ENCODE data around the gene CAPN11.

Gene CAPN11

GRCh38 chr6:44223319-44224028 is 64.9 kb downstream of the CAPN11 start, which contains the start of gene SLC29A1 (continued):
- TF ChIP-seq ATF2 (tag by site-specific recombination; IDR thresholded peaks at IDR 0.05; ENCODE audit: low read depth), result no peak
- TF ChIP-seq REPIN1 (tag by site-specific recombination; IDR thresholded peaks at IDR 0.05; ENCODE audit: low read depth), result no peak
- TF ChIP-seq, protein P1, sequence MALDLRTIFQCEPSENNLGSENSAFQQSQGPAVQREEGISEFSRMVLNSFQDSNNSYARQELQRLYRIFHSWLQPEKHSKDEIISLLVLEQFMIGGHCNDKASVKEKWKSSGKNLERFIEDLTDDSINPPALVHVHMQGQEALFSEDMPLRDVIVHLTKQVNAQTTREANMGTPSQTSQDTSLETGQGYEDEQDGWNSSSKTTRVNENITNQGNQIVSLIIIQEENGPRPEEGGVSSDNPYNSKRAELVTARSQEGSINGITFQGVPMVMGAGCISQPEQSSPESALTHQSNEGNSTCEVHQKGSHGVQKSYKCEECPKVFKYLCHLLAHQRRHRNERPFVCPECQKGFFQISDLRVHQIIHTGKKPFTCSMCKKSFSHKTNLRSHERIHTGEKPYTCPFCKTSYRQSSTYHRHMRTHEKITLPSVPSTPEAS (tag by site-specific recombination; IDR thresholded peaks at IDR 0.05), result no peak
- no peak for TF ChIP-seq GLI4 (tag by site-specific recombination; IDR thresholded peaks at IDR 0.05)
- no peak for TF ChIP-seq ZNF19 (tag by site-specific recombination; IDR thresholded peaks at IDR 0.05; ENCODE audit: low read depth)
- TF ChIP-seq ZNF23 (tag by site-specific recombination; IDR thresholded peaks at IDR 0.05; ENCODE audit: borderline replicate concordance), result no peak
- no peak for TF ChIP-seq SALL2 (tag by site-specific recombination; IDR thresholded peaks at IDR 0.05; ENCODE audit: borderline replicate concordance)
- no peak for TF ChIP-seq ZNF155 (tag by site-specific recombination; IDR thresholded peaks at IDR 0.05)
- TF ChIP-seq ZNF621 (tag by site-specific recombination; IDR thresholded peaks at IDR 0.05), result no peak
- no peak for TF ChIP-seq ZNF664 (tag by site-specific recombination; IDR thresholded peaks at IDR 0.05)
- no peak for TF ChIP-seq ZNF184 (tag by site-specific recombination; IDR thresholded peaks at IDR 0.05)
- no peak for TF ChIP-seq ZNF416 (tag by site-specific recombination; IDR thresholded peaks at IDR 0.05)
- peak; percentile 82 for TF ChIP-seq ZFP69B (tag by site-specific recombination; IDR thresholded peaks at IDR 0.05)
- no peak for TF ChIP-seq ZNF391 (tag by site-specific recombination; IDR thresholded peaks at IDR 0.05; ENCODE audit: borderline replicate concordance, low read depth)
- TF ChIP-seq YY2 (tag by site-specific recombination; IDR thresholded peaks at IDR 0.05), result no peak
- no peak for TF ChIP-seq ZNF501 (tag by site-specific recombination; IDR thresholded peaks at IDR 0.05)
- TF ChIP-seq ZFP3 (tag by site-specific recombination; IDR thresholded peaks at IDR 0.05; ENCODE audit: low read depth), result no peak
- TF ChIP-seq ZNF768 (tag by site-specific recombination; IDR thresholded peaks at IDR 0.05), result no peak
- TF ChIP-seq SP2 (tag by site-specific recombination; IDR thresholded peaks at IDR 0.05), result peak; percentile 65
- TF ChIP-seq ZNF169 (tag by site-specific recombination; IDR thresholded peaks at IDR 0.05), result no peak
- no peak for TF ChIP-seq YY1 (tag by site-specific recombination; IDR thresholded peaks at IDR 0.05)
- TF ChIP-seq ZNF366 (tag by site-specific recombination; conservative IDR thresholded peaks at IDR 0.05), result no peak
- TF ChIP-seq GLIS1 (tag by site-specific recombination; IDR thresholded peaks at IDR 0.05), result peak; percentile 91
- TF ChIP-seq ZNF513 (tag by site-specific recombination; IDR thresholded peaks at IDR 0.05), result no peak
- no peak; the same call in 1 of the 2 replicates for TF ChIP-seq EGR2 (tag by site-specific recombination; IDR thresholded peaks at IDR 0.05; ENCODE audit: low read depth)
- no peak for TF ChIP-seq ZNF514 (tag by site-specific recombination; IDR thresholded peaks at IDR 0.05)
- TF ChIP-seq ZNF561 (tag by site-specific recombination; IDR thresholded peaks at IDR 0.05; ENCODE audit: borderline replicate concordance), result no peak
- TF ChIP-seq MEIS1 (CRISPR knock-in tag; IDR thresholded peaks at IDR 0.05; ENCODE audit: borderline replicate concordance), result no peak
- no peak for TF ChIP-seq PRDM6 (tag by site-specific recombination; IDR thresholded peaks at IDR 0.05)
- TF ChIP-seq PRDM1 (tag by site-specific recombination; IDR thresholded peaks at IDR 0.05), result no peak
- TF ChIP-seq ZNF639 (tag by site-specific recombination; IDR thresholded peaks at IDR 0.05), result no peak
- TF ChIP-seq ZNF350 (tag by site-specific recombination; IDR thresholded peaks at IDR 0.05), result no peak
- no peak for TF ChIP-seq ZNF248 (tag by site-specific recombination; IDR thresholded peaks at IDR 0.05)
- TF ChIP-seq IKZF3 (tag by site-specific recombination; IDR thresholded peaks at IDR 0.05), result 0 out of 2 replicates have a peak, but pooled peaks have one; percentile 10
- no peak for TF ChIP-seq FEZF1 (tag by site-specific recombination; IDR thresholded peaks at IDR 0.05)
- TF ChIP-seq ZNF114 (tag by site-specific recombination; IDR thresholded peaks at IDR 0.05), result no peak

Data from HEK293 (cell line).